ENCODE measurements around the gene BRINP1.

BRINP1 gene

GRCh38 chr9:119343059-119343990 lies 25.9 kb downstream of the BRINP1 start:
- DNase-seq, result no peak

DNA sequence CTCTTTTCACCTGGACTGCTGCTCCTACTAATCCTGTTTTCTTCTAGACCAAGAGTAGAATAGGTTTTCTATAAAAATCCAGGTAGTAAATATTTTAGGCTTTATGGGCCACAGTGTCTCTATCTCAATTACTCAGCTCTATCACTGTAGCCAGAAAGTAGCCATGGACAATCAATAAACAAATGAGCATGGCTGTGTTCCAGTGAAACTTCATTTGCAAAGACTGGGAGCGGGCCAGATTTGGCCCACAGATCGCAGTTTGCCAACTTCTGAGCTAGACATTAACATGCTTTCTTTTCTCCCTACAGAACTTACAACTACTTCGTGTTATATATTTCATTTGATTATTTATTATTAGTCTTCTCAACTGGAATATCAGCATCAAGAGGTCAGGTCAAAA lies 30.2 kb downstream of the BRINP1 start:
- DNase-seq, result no peak

- no peak for DNase-seq
Observed at GRCh38 chr9:119337573-119337972, 31.7 kb downstream of the BRINP1 start.

DNA sequence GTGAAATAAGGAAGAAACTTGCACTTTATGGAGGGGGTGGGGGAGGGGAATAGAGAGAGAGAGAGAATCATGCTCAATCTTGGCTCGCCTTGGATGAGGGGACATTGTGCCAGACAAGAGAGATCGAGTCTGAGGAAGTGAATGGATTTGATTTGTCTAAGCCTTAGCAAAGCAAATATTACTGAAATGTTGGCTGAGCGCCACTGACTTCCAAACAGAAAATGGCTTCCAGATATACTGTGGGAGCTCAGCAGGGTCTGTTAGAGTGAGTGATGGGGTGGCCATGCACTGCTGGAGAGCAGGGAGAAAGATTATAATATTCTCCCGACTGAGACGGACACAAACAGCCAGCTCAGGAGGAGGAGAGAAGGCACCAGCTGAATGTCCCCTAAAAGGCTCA lies 34.5 kb downstream of the BRINP1 start:
- no peak for DNase-seq

- no peak for DNase-seq
Observed at GRCh38 chr9:119333507-119334229, 35.6 kb downstream of the BRINP1 start.

DNA sequence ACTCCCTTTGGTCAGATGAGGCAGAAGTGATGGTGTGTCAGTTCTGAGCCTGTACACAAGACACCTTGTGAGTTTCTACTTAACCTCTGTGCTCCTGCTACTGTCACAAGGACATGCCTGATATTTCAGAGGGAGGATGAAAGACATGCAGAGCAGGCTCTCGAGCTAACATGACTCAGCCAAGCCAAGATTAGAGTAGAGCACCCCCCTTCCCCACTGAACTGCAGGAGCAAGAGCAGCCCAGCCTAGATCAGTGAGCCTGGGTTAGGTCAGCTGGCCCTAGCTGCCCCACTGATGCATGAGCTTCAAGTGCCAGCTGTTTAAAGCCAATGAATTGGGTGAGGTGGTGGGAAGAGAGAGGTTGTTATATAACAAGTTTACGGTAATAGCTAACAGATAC lies 36.7 kb downstream of the BRINP1 start:
- DNase-seq, result no peak

DNA sequence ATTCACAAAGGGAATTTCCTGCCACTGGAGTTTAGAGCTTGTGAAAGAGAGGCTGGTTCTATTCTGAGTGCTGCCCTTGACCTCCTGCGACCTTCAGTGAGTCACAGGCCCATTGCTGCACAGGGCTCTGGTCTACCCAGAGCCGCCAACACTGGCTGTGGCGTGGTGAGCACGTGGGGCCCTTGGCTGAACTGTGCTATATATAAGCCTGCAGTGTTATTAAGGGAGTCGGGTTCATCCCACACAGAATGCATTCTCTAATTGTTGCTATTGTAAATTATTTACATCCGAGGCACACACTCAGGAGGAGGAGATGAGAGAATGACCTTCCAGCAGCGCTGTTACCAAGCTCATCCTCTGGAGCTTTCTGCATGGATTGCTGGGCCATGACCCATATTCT lies 47.1 kb downstream of the BRINP1 start:
- no peak for DNase-seq

DNA sequence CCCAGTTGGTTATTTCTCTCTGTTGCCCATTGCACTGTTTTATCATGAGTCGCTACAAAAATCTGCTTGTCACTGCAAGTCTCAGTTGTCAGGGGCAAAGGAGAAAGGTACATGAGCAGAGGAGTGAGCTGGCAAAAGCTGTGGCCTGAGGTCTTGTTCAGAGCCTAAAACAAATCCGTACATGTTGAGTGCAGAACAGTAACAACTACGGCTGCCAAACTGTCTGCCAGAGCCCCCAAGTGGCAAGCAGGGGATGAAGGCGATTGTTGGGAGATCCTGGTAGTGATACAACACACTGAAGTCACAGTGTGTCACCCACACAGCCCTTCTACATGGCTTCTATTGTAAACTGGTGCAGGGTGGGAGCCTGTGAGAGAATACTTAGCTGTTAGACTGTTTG lies 50.9 kb downstream of the BRINP1 start:
- DNase-seq, result no peak

DNA sequence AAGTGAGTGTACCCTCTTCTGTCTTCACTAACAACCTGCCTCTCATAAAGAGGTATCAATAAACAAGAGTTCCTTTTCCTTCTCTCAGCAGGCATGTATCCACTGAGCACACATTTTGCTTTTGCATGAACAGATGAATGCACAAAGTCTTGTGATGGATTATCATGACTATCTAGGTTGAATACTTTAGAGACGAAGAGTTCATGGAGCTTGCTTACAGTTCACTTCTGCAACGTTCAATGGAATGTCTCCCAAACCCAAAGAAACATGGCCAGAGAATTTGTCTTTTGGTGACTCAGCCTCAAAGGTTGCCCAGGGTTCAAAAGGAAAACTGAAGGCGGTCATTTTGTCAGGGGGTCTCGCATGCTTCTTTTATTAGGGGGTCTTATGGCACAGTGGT lies 55.4 kb downstream of the BRINP1 start:
- DNase-seq, result no peak

- no peak for DNase-seq
Observed at GRCh38 chr9:119310741-119311140, 58.5 kb downstream of the BRINP1 start.

- DNase-seq, result no peak
Observed at GRCh38 chr9:119307471-119307870, 61.8 kb downstream of the BRINP1 start.

- DNase-seq, result no peak
Observed at GRCh38 chr9:119304555-119304954, 64.7 kb downstream of the BRINP1 start.

DNA sequence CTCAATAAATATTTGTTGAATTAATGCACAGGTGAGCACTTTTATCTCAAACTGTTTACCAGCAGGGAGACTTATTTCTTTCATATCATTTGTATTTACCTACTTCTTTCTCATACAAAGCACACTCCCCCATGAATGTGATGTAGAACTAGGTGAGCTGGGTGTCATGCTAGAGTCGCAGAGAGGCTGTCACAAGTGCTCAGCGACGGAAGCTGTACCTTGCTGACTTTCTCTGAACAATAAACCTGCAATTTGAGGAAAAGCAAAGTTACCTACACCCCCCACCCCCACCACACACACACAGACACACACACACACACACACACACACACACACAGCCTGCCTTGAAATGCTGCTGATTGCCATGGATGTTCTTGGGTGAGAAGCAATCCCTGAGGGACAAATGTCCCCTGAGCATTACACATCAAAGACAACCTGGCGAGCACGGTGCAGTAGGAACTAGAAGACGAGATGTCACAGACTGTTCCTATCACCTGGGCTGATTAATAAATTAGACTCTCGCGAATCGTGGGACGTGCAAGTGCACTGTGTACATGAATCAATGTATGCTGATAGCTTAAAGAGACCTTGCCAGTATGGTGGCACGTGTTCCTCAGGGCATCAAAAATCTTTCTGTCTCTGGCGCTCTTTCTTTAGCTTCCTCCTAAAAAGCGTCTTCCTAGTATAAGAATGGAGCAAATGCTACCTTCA lies 66.1 kb downstream of the BRINP1 start:
- DNase-seq, result no peak

DNA sequence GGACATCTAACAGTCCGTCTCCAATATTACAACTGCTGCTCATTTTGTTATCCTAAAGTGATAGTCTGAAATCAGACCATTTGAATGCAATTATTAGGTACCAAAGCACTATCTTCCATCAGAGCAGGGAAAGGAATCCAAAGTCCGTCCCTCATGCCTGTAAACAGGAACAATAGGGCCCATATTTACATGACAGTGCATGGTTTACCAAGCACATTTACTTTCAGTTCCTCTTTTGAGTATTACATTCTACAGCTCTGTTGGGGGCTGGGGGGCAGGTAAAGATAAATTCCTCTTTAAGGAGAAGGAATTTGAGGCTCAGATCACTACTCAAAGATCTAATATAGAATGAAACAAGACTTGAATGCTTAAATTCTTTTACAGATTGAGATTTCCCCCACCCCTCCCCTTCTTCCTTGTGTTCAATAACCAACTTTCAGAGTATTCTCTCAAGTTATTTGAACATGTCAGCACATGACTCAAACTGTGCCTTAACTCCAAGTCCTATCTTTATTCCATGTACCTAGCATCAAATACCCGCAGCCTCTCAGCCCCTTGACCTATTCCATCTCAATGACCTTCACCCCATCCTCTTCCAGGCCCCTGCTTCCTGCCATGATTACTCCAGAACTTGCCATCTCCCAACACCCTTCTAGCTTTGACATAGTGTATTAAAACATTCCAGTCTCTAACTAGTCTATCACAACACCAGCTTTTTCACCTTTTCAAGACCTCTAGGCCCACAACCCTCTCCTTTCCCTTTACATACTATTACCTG lies 71.0 kb downstream of the BRINP1 start:
- DNase-seq, result no peak

GRCh38 chr9:119291554-119291953 lies 77.7 kb downstream of the BRINP1 start:
- no peak for DNase-seq

DNA sequence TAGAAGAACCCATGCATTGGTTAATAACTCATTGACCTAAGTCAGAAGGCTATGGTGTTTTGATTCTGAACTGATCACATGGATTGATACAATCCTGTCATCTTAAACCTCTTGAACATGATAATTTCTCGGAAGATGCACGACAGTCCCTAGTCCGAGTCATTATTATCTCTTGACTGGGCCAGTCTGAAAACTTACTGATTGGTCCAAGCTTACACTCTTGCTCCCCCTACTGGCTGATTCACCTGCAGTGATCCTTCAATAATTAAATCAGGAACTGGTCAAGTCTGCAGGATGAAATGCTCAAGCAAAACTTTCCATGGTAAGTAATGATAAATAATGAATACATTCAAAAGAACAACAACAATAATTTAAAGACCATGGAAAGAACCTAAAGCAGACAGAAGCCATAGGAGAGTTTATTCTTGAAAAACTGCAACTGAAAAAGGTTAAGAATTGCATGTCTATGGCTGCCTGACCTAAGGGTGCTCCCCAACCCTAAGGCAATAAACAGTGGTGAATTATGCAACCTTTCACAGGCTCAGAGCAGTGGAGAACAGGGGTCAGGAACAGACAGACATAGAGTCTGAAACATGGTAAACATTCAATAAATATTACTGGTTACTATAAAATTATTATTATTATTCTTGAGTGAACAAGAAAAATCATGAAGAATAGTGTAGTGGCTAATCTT lies 79.3 kb downstream of the BRINP1 start:
- DNase-seq, result peak; percentile 46

DNA sequence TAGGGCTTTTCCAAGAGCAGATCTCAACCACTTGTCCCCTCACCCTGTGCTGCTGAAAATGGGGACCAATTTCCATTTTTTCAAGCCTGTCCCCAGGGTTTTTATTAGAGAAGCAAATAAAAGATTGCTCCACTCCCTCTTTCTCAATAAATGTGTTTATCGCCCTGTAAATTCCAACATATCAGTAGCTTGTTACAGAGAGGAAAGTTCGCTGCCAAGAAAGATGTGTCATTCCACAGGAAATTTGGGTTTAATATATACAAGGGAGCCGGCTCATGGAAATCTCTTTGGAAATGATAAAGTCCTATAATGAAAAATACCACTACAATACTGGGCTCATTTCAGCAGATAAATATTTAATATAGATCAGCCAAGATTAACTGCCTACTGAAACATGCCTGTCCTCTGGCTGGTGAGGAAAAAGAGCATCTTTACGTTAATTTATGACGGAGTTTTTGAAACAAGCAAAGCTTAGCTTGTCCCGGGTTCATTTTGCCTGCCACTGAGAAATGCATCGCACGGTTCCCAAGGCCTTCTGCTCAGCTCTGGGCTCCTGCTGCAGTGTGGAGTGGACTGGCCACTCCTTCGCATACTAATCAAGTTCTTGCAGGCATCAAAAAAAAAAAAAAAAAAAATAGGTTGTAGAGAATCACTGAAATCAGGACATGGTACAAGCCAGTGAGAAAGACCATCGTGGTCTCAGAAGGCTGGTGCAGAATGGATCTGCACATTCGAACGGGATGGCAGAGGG lies 84.5 kb downstream of the BRINP1 start:
- no peak for DNase-seq

DNA sequence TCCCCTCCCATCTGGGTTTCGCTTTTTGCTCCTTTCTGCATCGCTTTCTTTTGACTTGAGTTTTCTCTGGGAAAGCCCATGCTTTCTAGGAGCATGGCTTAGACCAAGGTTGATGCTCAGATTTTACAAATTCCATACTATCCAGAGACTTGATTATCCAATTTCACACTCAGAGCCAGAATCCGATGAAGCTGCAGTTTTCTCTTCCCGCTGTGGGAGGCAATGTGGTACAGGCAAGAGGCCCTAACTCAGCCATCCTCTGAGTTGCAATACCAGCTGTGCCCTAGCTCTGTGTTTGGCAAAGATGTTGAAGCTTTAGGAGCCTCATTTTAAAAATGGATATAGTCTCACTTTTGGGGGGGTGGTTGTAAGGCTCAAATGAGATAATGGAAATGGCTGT lies 85.1 kb downstream of the BRINP1 start:
- no peak for DNase-seq

DNA sequence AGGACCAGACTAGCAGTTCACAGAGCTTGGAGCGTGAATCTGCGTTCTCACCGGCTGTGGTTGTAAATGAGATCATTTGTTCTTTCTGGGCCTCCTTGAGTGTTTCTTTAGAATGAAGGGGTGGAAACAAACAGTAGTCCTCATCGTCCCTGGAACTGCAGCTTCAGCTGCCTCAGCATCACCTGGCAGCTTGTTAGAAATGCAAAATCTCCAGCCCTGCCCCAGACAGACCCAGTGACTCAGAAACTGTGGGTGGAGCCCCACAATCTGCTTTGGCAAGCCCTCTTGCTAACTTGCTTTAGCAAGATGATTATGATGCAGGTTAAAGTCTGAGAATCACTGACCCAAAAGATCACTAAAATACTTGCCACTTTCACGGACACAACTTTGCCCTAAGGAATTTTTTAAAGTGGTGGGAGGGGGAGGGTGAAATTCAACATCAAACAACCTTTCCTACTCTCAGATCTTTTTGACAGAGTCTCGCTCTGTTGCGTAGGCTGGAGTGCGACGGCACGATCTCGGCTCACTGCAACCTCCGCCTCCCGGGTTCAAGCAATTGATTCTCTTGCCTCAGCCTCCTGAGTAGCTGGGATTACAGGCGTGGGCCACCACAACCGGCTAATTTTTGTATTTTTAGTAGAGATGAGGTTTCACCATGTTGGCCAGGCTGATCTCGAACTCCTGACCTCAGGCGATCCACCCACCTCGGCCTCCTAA lies 86.0 kb downstream of the BRINP1 start:
- DNase-seq, result no peak

DNA sequence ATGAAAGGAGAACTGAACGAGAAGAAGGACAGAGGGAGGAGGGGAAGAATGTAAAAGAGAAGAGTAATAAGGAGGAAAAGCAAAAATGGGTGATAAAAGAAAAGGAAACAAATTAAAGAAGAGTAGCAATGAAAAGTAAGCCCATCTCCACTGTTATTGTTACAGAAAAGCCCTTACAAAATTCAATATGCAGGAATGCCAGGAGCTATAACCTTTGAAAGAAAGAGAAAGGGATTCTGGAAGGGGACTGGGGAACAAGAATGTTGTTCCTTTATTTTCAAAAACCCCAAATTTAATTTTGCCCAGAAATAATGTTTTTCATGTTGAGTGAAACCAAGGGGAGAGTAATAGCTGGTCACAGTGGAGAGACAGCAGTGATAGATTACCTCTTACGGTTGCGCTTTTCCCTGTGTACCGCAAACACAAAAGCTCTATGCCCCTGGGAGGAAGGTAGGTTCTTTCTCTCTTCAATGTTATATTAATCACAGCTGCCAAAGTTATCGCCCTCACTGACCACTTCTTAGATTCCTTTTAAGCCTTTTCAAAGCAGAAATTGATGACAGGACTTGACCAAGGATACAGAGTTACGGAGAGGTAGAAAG lies 86.7 kb downstream of the BRINP1 start:
- DNase-seq, result no peak
